Measurements from ENCODE around the gene OR5B17.

The OR5B17 gene

GRCh38 chr11:58318532-58318931 lies 40.3 kb downstream of the OR5B17 start:
- no peaks in the 10 kb centered on the region for H3K9me3 ChIP-seq (ENCODE audit: control insufficient read depth, insufficient read depth, low read depth, low read length)
- H3K4me1 ChIP-seq (ENCODE audit: control insufficient read depth, insufficient read depth, low read length), result no peaks in the 10 kb centered on the region
- no peaks in the 10 kb centered on the region for H3K36me3 ChIP-seq (ENCODE audit: control insufficient read depth, insufficient read depth, low read length)
- no peak overlapping the region for H3K4me3 ChIP-seq (ENCODE audit: low read depth, low read length)
- H3K27ac ChIP-seq (ENCODE audit: low read depth, low read length), result no peak overlapping the region
- H3K9ac ChIP-seq (ENCODE audit: low read length), result no peak overlapping the region
- no peaks in the 10 kb centered on the region for H3K27me3 ChIP-seq (ENCODE audit: control insufficient read depth, insufficient read depth, low read length)

DNA sequence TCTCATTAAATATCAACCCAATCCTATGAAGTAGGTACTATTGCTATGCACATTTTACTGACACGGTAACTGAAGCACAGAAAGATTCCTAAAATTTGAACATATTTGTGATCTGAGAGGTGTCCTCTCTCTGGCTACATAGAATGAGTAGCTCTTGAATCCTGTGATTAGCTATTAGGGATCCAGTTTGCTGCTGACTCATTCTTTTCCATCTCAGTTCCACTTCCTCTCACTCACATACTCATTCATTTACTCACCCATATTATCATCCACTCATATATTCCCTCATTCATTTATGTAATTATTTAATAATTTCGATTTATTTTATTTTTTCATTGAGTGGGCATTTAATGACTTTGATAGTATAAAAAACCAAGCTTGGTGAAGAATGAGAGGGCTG lies 42.7 kb downstream of the OR5B17 start:
- no peak overlapping the region for H3K4me3 ChIP-seq (ENCODE audit: low read depth, low read length)
- H3K4me1 ChIP-seq (ENCODE audit: control insufficient read depth, insufficient read depth, low read length), result no peaks in the 10 kb centered on the region
- H3K27ac ChIP-seq (ENCODE audit: low read depth, low read length), result no peak overlapping the region
- no peaks in the 10 kb centered on the region for H3K27me3 ChIP-seq (ENCODE audit: control insufficient read depth, insufficient read depth, low read length)
- no peaks in the 10 kb centered on the region for H3K36me3 ChIP-seq (ENCODE audit: control insufficient read depth, insufficient read depth, low read length)
- no peak overlapping the region for H3K9ac ChIP-seq (ENCODE audit: low read length)
- peaks cover 12% of the 10 kb centered on the region for H3K9me3 ChIP-seq (ENCODE audit: control insufficient read depth, insufficient read depth, low read depth, low read length)

All from HUES6 (cell line).